ENCODE data around the gene MBD5.
"Not testable (repeated sequence)": the region's sequence is repeated elsewhere in the genome, so short reads cannot be mapped to it uniquely, and the experiment has no call there.

The MBD5 gene

GRCh38 chr2:148006249-148007007 is 14.5 kb upstream of the MBD5 start:
- Histone ChIP-seq H3K36me3 (ENCODE audit: control insufficient read depth, insufficient read depth, low read length) (no peaks in the 10 kb centered on the region), H3K4me1 (ENCODE audit: control insufficient read depth, insufficient read depth, low read length) (no peaks in the 10 kb centered on the region), H3K4me3 (ENCODE audit: low read length) (no peak overlapping the region), H3K9ac (ENCODE audit: low read length) (no peak overlapping the region), H3K9me3 (ENCODE audit: control insufficient read depth, low read length) (no peaks in the 10 kb centered on the region), H3K27me3 (ENCODE audit: control insufficient read depth, insufficient read depth, low read length) (no peaks in the 10 kb centered on the region)

GRCh38 chr2:148007219-148007900 is 13.5 kb upstream of the MBD5 start:
- Histone ChIP-seq H3K4me3 (ENCODE audit: low read length) (no peak overlapping the region), H3K27me3 (ENCODE audit: control insufficient read depth, insufficient read depth, low read length) (no peaks in the 10 kb centered on the region), H3K9ac (ENCODE audit: low read length) (no peak overlapping the region), H3K36me3 (ENCODE audit: control insufficient read depth, insufficient read depth, low read length) (no peaks in the 10 kb centered on the region), H3K4me1 (ENCODE audit: control insufficient read depth, insufficient read depth, low read length) (no peaks in the 10 kb centered on the region), H3K9me3 (ENCODE audit: control insufficient read depth, low read length) (no peaks in the 10 kb centered on the region)

GRCh38 chr2:148008411-148008810 is 12.5 kb upstream of the MBD5 start:
- H3K4me3 ChIP-seq (ENCODE audit: low read length); H3K9me3 ChIP-seq (ENCODE audit: control insufficient read depth, low read length); H3K9ac ChIP-seq (ENCODE audit: low read length); H3K27me3 ChIP-seq (ENCODE audit: control insufficient read depth, insufficient read depth, low read length); H3K4me1 ChIP-seq (ENCODE audit: control insufficient read depth, insufficient read depth, low read length); H3K36me3 ChIP-seq (ENCODE audit: control insufficient read depth, insufficient read depth, low read length): not testable (repeated sequence)

- Histone ChIP-seq H3K9me3 (ENCODE audit: control insufficient read depth, low read length) (no peaks in the 10 kb centered on the region), H3K9ac (ENCODE audit: low read length) (no peak overlapping the region), H3K27me3 (ENCODE audit: control insufficient read depth, insufficient read depth, low read length) (no peaks in the 10 kb centered on the region), H3K4me1 (ENCODE audit: control insufficient read depth, insufficient read depth, low read length) (peaks cover under 1% of the 10 kb centered on the region), H3K36me3 (ENCODE audit: control insufficient read depth, insufficient read depth, low read length) (no peaks in the 10 kb centered on the region), H3K4me3 (ENCODE audit: low read length) (no peak overlapping the region)
These were observed 7.0 kb upstream of the MBD5 start for GRCh38 chr2:148013876-148014275.

- no peaks in the 10 kb centered on the region for H3K36me3 ChIP-seq (ENCODE audit: control insufficient read depth, insufficient read depth, low read length)
- no peaks in the 10 kb centered on the region for H3K9me3 ChIP-seq (ENCODE audit: control insufficient read depth, low read length)
- H3K9ac ChIP-seq (ENCODE audit: low read length), result no peak overlapping the region
- H3K4me3 ChIP-seq (ENCODE audit: low read length), result no peak overlapping the region
- H3K27me3 ChIP-seq (ENCODE audit: control insufficient read depth, insufficient read depth, low read length), result no peaks in the 10 kb centered on the region
- H3K4me1 ChIP-seq (ENCODE audit: control insufficient read depth, insufficient read depth, low read length), result peaks cover 4% of the 10 kb centered on the region
These were observed 6.3 kb upstream of the MBD5 start for GRCh38 chr2:148014616-148015015.

- peaks cover 7% of the 10 kb centered on the region for H3K4me1 ChIP-seq (ENCODE audit: control insufficient read depth, insufficient read depth, low read length)
- H3K9me3 ChIP-seq (ENCODE audit: control insufficient read depth, low read length), result no peaks in the 10 kb centered on the region
- H3K4me3 ChIP-seq (ENCODE audit: low read length), result peak within 1 kb of the TSS; percentile 90
- H3K9ac ChIP-seq (ENCODE audit: low read length), result peak within 1 kb of the TSS; percentile 97
- H3K27me3 ChIP-seq (ENCODE audit: control insufficient read depth, insufficient read depth, low read length), result no peaks in the 10 kb centered on the region
- H3K36me3 ChIP-seq (ENCODE audit: control insufficient read depth, insufficient read depth, low read length), result no peaks in the 10 kb centered on the region
These were observed 506 bp upstream of the MBD5 start, which contains the start of gene ORC4 for GRCh38 chr2:148020111-148021058. TSS of gene ORC4 (minus strand) at chr2:148020737. CDS start at chr2:147975958, 44,779 bp downstream.

GRCh38 chr2:148021886-148022285 is 995 bp downstream of the MBD5 start:
- Histone ChIP-seq H3K4me1 (ENCODE audit: control insufficient read depth, insufficient read depth, low read length) (peaks cover 7% of the 10 kb centered on the region), H3K36me3 (ENCODE audit: control insufficient read depth, insufficient read depth, low read length) (no peaks in the 10 kb centered on the region), H3K4me3 (ENCODE audit: low read length) (peak overlapping the region; percentile 90), H3K9ac (ENCODE audit: low read length) (peak overlapping the region; percentile 97), H3K9me3 (ENCODE audit: control insufficient read depth, low read length) (no peaks in the 10 kb centered on the region), H3K27me3 (ENCODE audit: control insufficient read depth, insufficient read depth, low read length) (no peaks in the 10 kb centered on the region)

- peaks cover 7% of the 10 kb centered on the region for H3K4me1 ChIP-seq (ENCODE audit: control insufficient read depth, insufficient read depth, low read length)
- no peaks in the 10 kb centered on the region for H3K9me3 ChIP-seq (ENCODE audit: control insufficient read depth, low read length)
- H3K27me3 ChIP-seq (ENCODE audit: control insufficient read depth, insufficient read depth, low read length), result no peaks in the 10 kb centered on the region
- H3K36me3 ChIP-seq (ENCODE audit: control insufficient read depth, insufficient read depth, low read length), result no peaks in the 10 kb centered on the region
- no peak overlapping the region for H3K4me3 ChIP-seq (ENCODE audit: low read length)
- H3K9ac ChIP-seq (ENCODE audit: low read length), result peak overlapping the region; percentile 97
These were observed 1.5 kb downstream of the MBD5 start for GRCh38 chr2:148022351-148022750.

- no peak overlapping the region for H3K9ac ChIP-seq (ENCODE audit: low read length)
- no peak overlapping the region for H3K4me3 ChIP-seq (ENCODE audit: low read length)
- no peaks in the 10 kb centered on the region for H3K27me3 ChIP-seq (ENCODE audit: control insufficient read depth, insufficient read depth, low read length)
- no peaks in the 10 kb centered on the region for H3K9me3 ChIP-seq (ENCODE audit: control insufficient read depth, low read length)
- no peaks in the 10 kb centered on the region for H3K36me3 ChIP-seq (ENCODE audit: control insufficient read depth, insufficient read depth, low read length)
- peaks cover 7% of the 10 kb centered on the region for H3K4me1 ChIP-seq (ENCODE audit: control insufficient read depth, insufficient read depth, low read length)
These were observed 2.0 kb downstream of the MBD5 start for GRCh38 chr2:148022882-148023281.

- peaks cover 7% of the 10 kb centered on the region for H3K4me1 ChIP-seq (ENCODE audit: control insufficient read depth, insufficient read depth, low read length)
- H3K27me3 ChIP-seq (ENCODE audit: control insufficient read depth, insufficient read depth, low read length), result no peaks in the 10 kb centered on the region
- H3K4me3 ChIP-seq (ENCODE audit: low read length), result no peak overlapping the region
- no peaks in the 10 kb centered on the region for H3K9me3 ChIP-seq (ENCODE audit: control insufficient read depth, low read length)
- no peaks in the 10 kb centered on the region for H3K36me3 ChIP-seq (ENCODE audit: control insufficient read depth, insufficient read depth, low read length)
- H3K9ac ChIP-seq (ENCODE audit: low read length), result no peak overlapping the region
These were observed 3.0 kb downstream of the MBD5 start for GRCh38 chr2:148023861-148024260.

GRCh38 chr2:148026573-148026972 is 5.7 kb downstream of the MBD5 start:
- H3K27me3 ChIP-seq (ENCODE audit: control insufficient read depth, insufficient read depth, low read length), result no peaks in the 10 kb centered on the region
- no peaks in the 10 kb centered on the region for H3K9me3 ChIP-seq (ENCODE audit: control insufficient read depth, low read length)
- H3K4me1 ChIP-seq (ENCODE audit: control insufficient read depth, insufficient read depth, low read length), result peaks cover 4% of the 10 kb centered on the region
- no peak overlapping the region for H3K9ac ChIP-seq (ENCODE audit: low read length)
- H3K36me3 ChIP-seq (ENCODE audit: control insufficient read depth, insufficient read depth, low read length), result no peaks in the 10 kb centered on the region
- H3K4me3 ChIP-seq (ENCODE audit: low read length), result no peak overlapping the region

- H3K9ac ChIP-seq (ENCODE audit: low read length), result no peak overlapping the region
- H3K4me1 ChIP-seq (ENCODE audit: control insufficient read depth, insufficient read depth, low read length), result peaks cover 12% of the 10 kb centered on the region
- no peak overlapping the region for H3K4me3 ChIP-seq (ENCODE audit: low read length)
- no peaks in the 10 kb centered on the region for H3K36me3 ChIP-seq (ENCODE audit: control insufficient read depth, insufficient read depth, low read length)
- no peaks in the 10 kb centered on the region for H3K9me3 ChIP-seq (ENCODE audit: control insufficient read depth, low read length)
- no peaks in the 10 kb centered on the region for H3K27me3 ChIP-seq (ENCODE audit: control insufficient read depth, insufficient read depth, low read length)
These were observed 6.9 kb downstream of the MBD5 start for GRCh38 chr2:148027822-148028221.
